GM19324 (cell line): ENCODE data around the gene DTX1.

ENCODE experiments used
- ATAC-seq: cut with Tn5 transposase; IDR thresholded peaks from one replicate; pipeline ENCODE4 v1.9.1; 2021; ENCODE audit warnings: mild to moderate bottlenecking, moderate library complexity; ENCODE audit not compliant: unreplicated experiment, low FRiP score

The DTX1 gene

GRCh38 chr12:113069751-113070116 lies 13.2 kb downstream of the DTX1 start:
- no peak for ATAC-seq

DNA sequence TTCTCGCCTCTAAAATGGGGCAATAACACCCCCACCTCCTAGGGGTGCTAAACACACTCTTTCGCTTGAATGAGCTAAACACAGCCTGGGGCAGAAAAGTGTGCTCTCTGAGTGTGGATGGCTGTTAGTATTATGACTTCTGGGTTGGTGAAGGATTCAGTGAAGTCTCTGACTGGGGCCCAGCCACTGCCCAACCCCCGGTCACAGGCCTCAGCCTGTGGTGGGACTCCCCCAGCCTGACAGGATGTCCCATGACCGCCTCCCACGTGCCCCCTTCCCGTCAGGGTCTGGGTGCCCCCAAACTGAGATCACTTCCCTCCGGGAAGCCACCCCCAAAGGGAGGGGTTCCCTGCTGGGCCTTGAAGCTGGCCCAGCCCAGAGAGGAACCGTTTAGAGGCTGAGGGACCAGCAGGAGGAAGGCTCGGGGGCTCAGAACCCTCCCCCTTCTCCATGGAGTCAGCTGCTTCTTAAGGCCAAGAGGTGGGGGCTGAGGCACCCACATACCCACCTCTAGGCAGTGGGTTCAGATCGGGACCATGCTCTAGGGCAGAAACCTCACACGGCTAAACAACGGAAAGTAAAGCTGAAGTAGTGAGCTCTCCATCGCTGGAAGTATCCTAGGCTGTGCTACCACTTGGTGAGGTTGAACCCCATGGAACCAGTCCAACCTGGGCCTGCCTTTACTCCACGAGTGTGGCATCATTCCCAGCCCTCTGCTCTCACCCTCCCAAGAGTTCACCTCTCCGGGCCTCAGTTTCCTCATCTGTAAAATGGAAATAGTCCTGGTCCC lies 13.8 kb downstream of the DTX1 start:
- no peak for ATAC-seq

GRCh38 chr12:113071135-113072112 lies 14.9 kb downstream of the DTX1 start:
- no peak for ATAC-seq

DNA sequence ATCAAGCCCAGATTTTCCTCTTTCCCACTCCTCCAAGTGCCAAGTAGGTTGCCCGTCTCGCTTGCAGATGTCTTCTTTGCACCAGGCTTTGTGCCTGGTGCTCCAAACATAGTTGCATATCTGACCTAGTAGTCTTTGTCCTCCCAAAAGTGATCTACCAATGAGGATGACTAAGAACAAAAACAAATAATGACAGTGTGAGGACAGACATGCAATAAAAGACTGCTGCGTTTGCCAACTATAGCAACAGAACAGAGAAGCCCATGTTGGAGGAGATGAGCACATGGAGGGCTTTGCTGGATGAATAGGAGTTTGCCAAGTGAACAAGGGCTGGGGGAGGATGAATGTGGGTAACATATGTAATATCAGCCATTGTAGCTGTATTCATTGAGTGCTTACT lies 15.6 kb downstream of the DTX1 start:
- ATAC-seq = no peak

GRCh38 chr12:113073586-113073985 lies 17.1 kb downstream of the DTX1 start:
- no peak for ATAC-seq

- peak; percentile 89 for ATAC-seq
Measured at GRCh38 chr12:113075137-113075683, 18.7 kb downstream of the DTX1 start.

DNA sequence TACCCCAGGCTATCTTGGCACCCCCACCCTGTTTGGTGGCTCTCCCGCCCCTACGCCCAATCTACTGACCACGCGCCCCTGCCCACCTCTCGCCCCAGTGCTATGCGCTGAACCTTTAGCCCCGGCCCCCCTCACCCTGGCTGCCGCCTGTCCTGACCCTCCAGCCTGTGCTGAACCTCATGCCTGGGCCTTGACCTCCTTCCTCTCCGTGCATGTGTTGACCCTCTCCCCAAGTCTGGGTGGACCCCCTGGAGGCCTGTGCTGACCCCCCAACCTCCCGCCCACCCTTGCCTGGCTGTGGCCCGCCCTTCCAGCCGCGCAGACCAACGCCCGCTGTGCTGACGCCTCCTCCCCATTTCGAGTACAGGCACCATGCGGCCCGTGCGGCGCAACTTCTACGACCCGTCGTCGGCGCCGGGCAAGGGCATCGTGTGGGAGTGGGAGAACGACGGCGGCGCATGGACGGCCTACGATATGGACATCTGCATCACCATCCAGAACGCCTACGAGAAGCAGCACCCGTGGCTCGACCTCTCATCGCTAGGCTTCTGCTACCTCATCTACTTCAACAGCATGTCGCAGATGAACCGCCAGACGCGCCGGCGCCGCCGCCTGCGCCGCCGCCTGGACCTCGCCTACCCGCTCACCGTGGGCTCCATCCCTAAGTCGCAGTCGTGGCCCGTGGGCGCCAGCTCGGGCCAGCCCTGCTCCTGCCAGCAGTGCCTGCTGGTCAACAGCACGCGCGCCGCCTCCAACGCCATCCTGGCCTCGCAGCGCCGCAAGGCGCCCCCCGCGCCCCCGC lies 20.7 kb downstream of the DTX1 start:
- ATAC-seq = no peak

- ATAC-seq = no peak
Measured at GRCh38 chr12:113077859-113078255, 21.3 kb downstream of the DTX1 start.

DNA sequence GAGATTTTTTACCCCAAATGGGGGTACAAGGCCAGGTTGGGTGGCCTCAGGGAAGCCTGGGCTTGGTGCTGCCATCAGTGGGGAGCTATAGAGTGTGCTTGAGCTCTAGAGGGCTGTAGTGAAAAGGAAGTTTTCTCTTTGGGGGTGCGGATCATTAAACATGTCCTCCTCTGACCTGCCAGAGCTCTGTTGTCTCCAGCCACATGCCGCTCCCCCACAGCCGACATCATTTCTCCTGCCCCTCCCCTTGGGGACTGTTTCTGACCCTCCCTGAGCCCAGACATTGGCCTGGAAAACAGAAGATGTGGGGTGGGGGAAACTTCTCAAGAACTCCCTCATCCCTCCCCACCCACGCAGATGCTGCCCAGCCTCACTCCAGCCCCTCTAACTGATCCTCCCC lies 25.3 kb downstream of the DTX1 start:
- no peak for ATAC-seq

DNA sequence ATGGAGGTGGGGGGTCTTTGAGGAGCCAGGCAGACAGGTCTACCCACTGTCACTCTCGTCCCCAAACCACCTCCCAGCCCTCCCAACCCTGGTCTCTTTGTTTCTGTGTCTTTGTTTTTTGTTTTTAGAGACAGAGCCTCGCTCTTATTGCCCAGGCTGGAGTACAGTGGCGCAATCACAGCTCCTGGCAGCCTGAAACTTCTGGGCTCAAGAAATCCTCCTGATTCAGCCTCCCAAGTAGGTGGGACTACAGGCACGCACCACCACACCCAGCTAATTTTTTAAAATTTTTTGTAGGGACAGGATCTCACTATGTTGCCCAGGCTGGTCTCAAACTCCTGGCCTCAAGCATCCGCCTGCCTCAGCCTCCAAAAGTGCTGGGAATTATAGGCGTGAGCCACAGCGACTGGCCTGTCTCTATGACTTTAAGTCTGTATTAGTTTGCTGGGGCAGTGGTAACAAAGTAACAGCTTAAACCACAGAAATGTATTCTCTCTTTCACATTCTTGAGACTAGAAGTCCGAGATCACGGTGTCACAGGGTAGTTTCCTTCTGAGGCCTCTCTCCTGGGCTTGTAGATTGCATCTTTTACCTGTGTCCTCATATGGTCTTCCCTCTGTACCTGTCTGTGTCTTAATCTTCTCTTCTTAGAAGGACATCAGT lies 26.1 kb downstream of the DTX1 start:
- ATAC-seq = no peak

GRCh38 chr12:113083863-113084435 lies 27.4 kb downstream of the DTX1 start:
- no peak for ATAC-seq

- no peak for ATAC-seq
Measured at GRCh38 chr12:113086249-113087164, 30.0 kb downstream of the DTX1 start.

- ATAC-seq = no peak
Measured at GRCh38 chr12:113087193-113087592, 30.7 kb downstream of the DTX1 start.

DNA sequence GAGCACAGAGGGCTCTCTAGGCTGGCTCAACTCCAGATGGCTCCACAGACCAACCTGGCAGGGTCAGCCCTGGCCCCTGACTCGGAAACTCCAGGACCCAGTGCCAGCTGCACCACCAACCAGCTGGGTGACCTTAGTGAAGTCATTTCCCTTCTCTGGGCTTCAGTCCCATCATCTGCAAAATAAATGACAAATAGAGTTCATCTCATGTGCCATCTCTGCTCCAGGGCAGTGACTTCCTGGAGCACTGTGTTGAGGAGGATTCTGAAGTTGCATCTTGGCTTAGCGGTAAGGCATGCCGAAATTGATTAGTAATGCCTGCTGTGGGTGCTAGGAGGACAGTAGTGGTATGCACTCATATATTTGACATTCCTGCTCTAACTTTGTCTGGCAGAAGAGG lies 31.5 kb downstream of the DTX1 start:
- no peak for ATAC-seq

DNA sequence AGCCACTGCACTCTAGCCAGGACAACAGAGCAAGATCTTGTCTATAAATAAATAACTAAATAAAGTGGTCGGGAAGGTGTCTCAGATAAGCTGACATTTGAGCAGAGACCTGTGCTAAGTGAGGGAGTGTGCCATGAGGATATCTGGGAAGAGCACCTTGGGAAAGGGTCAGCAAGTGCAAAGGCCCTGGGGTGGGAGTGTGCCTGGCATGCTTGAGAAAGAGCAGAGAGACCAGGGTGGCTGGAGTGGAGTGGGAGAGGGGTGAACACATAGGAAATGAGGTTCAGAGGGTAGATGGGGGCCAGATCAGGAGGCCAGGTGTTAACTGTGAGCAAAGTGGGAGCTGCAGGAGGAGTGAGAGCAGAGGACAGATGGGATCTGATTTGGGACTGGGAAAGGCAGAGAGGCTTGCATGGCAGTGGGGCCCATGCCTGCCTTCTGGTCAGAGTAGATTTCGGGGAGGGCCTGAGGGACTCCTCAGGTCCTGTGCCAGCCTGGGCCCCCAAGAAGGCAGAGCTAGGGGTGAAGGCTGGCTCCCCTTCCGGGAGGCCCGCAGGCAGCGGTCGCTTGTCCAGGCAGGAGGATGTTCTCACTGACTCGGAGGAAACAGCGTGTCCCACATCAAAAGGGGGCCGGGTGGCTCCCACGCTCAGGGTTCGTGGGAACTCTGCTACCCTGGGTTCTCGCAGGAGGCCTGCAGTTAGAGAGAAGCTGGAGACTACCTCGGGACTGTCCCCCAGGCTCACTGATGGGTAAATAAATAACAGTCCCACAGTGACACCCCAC lies 32.6 kb downstream of the DTX1 start:
- ATAC-seq = no peak

GRCh38 chr12:113089839-113090238 lies 33.3 kb downstream of the DTX1 start:
- no peak for ATAC-seq

GRCh38 chr12:113090740-113091139 lies 34.2 kb downstream of the DTX1 start:
- ATAC-seq = no peak

GRCh38 chr12:113091506-113091905 lies 35.0 kb downstream of the DTX1 start:
- no peak for ATAC-seq
